Measurements from ENCODE around the gene SSX2IP. TPM values are rescaled to one million over a fixed set of nuclear protein-coding genes. Genes with fewer than 3 reads are reported as not detected.

SSX2IP gene
- total RNA-seq, 1 donor from 2014 or later: 5.4 TPM

DNA sequence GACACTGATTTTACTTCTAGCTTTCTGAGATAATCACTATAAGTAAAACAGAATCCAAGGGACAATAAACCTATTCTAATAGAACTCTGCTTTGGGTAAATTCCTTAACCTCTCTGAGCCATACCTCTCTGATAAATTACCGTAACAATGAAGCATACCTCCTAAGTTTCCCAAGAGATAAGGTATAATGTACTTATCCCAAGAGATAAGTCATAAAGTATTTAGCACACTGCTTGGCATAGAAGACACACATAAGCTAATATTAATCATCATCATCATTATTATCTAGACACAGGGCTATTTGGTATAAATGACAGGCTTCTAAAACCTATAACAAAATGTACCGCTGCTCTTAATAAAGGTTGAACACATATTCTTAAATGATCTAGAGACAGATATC is 16.2 kb downstream of the SSX2IP start:
- ATAC-seq (ENCODE audit: low read depth) (no peak), DNase-seq (no peak)
- ChIA-PET POLR2A (no interaction called here), CTCF (no interaction called here)
- no peak overlapping the region for H3K4me3 Mint-ChIP-seq
- H3K27ac Mint-ChIP-seq: no peak overlapping the region
- intact Hi-C loops (cut with micrococcal nuclease): no loop called here
- no peaks in the 10 kb centered on the region for H3K27me3 Mint-ChIP-seq
- TF ChIP-seq, protein P1, sequence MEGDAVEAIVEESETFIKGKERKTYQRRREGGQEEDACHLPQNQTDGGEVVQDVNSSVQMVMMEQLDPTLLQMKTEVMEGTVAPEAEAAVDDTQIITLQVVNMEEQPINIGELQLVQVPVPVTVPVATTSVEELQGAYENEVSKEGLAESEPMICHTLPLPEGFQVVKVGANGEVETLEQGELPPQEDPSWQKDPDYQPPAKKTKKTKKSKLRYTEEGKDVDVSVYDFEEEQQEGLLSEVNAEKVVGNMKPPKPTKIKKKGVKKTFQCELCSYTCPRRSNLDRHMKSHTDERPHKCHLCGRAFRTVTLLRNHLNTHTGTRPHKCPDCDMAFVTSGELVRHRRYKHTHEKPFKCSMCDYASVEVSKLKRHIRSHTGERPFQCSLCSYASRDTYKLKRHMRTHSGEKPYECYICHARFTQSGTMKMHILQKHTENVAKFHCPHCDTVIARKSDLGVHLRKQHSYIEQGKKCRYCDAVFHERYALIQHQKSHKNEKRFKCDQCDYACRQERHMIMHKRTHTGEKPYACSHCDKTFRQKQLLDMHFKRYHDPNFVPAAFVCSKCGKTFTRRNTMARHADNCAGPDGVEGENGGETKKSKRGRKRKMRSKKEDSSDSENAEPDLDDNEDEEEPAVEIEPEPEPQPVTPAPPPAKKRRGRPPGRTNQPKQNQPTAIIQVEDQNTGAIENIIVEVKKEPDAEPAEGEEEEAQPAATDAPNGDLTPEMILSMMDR (IDR thresholded peaks at IDR 0.05): no peak
- no peaks in the 10 kb centered on the region for H3K9me3 Mint-ChIP-seq
- H3K36me3 Mint-ChIP-seq (ENCODE audit: low read depth): peaks cover 2% of the 10 kb centered on the region
- H3K4me1 Mint-ChIP-seq: no peaks in the 10 kb centered on the region

DNA sequence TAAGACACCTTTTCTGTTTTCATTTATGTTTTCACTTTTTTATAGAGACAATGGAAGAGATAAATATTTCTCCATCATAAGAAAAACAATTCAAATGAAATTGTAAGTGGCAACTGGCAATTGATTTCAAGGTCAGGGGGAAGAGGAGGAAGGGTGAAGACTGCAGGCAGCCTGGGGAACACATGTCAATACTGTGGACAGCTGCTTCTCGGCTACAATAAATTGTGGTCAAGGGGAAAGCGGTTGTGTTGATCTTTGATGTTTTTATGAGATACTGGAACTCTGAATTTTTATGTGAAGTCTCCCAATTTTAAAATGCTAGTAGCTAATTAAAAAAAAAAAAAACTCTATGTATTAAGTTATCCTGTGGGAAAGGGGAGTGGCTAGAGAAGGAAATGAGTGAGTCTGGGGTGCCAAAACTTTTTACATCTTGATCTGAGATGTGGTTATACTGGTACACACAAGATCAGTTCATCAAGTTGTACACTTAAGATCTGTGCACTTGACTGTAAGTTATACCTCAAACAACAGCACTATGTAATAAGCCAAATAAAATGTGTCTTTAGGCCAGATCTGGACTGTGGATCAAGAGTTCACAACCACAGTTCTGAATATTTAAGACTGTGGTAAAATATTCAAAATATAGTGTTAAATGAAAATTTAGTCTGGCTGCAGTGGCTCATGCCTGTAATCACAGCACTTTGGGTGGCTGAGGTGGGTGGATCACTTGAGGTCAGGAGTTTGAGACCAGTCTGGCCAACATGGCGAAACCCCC is 18.0 kb downstream of the SSX2IP start:
- POLR2A ChIA-PET: interaction anchor here (0.6 kb wide), 1 partner anchor 12 kb away, joined by 5 read pairs; no protein-coding TSS in a partner anchor
- H3K27me3 Mint-ChIP-seq: no peaks in the 10 kb centered on the region
- no peaks in the 10 kb centered on the region for H3K9me3 Mint-ChIP-seq
- DNase-seq (no peak), ATAC-seq (ENCODE audit: low read depth) (no peak)
- peaks cover 2% of the 10 kb centered on the region for H3K36me3 Mint-ChIP-seq (ENCODE audit: low read depth)
- TF ChIP-seq, protein P1 (IDR thresholded peaks at IDR 0.05): no peak
- H3K4me1 Mint-ChIP-seq: no peaks in the 10 kb centered on the region
- CTCF ChIA-PET: no interaction called here
- intact Hi-C loops (cut with micrococcal nuclease): no loop called here
- H3K4me3 Mint-ChIP-seq: no peak overlapping the region
- H3K27ac Mint-ChIP-seq: no peak overlapping the region

DNA sequence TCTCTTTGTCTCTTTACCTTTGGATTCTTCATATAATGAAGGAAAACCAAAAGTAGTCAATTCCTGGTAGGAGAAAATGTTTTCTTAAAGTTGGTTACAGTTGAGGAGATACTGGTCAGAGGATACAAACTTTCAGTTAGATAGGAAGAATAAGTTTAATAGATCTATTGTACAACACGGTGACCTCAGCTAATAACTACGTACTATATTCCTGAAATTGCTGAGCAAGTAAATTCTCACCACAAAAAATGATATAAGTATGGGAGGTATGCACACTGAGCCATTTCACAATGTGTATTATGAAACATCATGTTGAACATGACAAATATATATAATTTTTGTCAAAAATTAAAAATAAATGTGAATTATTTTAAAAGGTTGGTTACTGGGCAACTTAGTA is 20.4 kb downstream of the SSX2IP start:
- DNase-seq (no peak), ATAC-seq (ENCODE audit: low read depth) (no peak)
- Mint-ChIP-seq H3K4me3 (no peak overlapping the region), H3K9me3 (no peaks in the 10 kb centered on the region), H3K36me3 (ENCODE audit: low read depth) (peaks cover 2% of the 10 kb centered on the region), H3K4me1 (no peaks in the 10 kb centered on the region), H3K27me3 (no peaks in the 10 kb centered on the region), H3K27ac (no peak overlapping the region)
- ChIA-PET CTCF (interaction anchor here (2.3 kb wide), 1 partner anchor 54 kb away, joined by 16 read pairs; no protein-coding TSS in a partner anchor), POLR2A (no interaction called here)
- TF ChIP-seq, protein P1 (IDR thresholded peaks at IDR 0.05): no peak
- intact Hi-C loops (cut with micrococcal nuclease): loop anchor here (2.0 kb wide), 1 partner anchor 55 kb away; no protein-coding TSS in a partner anchor

DNA sequence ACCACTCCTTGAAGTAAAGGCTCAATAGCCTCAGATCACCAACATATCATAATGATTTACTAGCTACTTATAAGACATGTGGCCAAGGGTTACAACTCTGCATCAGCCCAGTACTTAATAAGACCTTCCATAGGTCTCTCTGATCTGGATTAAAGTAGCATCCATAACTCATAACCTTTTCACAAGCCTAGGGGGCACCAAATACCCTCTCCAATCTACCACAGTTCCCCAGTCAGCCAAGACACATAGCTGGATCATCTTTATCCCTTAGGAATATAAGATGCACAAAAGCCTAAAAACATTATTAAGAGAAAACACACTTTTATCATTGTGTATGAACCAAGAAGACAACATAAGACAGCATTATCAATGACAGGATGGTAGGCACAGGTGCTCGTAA is 22.1 kb downstream of the SSX2IP start:
- Mint-ChIP-seq H3K36me3 (ENCODE audit: low read depth) (peaks cover 2% of the 10 kb centered on the region), H3K4me3 (no peak overlapping the region), H3K27me3 (no peaks in the 10 kb centered on the region), H3K27ac (no peak overlapping the region), H3K9me3 (no peaks in the 10 kb centered on the region), H3K4me1 (no peaks in the 10 kb centered on the region)
- no peak for ATAC-seq (ENCODE audit: low read depth)
- intact Hi-C loops (cut with micrococcal nuclease): loop anchor here (1.0 to 2.0 kb wide), 3 partner anchors 57 to 104 kb away; no protein-coding TSS in a partner anchor
- TF ChIP-seq, protein P1 (IDR thresholded peaks at IDR 0.05): no peak
- CTCF ChIA-PET: interaction anchor here (0.6 to 2.3 kb wide), 4 partner anchors 54 to 85 kb away, joined by 4 to 16 read pairs (median 6); no protein-coding TSS in a partner anchor
- POLR2A ChIA-PET: no interaction called here
- DNase-seq: no peak

DNA sequence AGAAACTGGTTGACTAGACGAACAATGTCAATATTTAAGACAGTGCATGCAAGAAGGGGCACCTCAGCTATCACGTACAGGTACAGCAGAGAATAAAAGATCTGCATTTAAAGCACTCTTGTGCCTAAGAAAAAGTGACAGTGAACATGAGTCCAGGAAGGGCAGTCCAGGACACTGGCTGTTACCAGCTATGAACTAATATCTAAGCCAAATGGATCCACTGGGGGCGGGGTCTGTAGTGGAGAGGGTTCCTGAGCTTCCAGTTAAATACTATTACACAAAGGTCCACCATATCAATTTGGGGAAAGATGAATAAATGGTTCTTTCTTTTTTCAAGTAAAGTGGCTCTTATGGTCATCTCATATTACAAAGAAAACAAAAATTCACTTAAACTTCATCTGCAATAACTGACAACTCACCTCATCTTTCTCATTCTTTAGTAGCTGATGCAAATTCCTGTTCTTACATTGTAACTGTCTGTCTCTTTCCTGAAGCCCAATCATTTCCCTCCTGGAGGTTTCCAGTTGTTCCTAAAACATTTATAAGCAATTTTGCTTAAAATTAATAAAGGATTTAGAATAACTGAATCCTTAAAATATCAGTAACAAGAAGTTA is 24.5 kb downstream of the SSX2IP start:
- Mint-ChIP-seq H3K4me3 (no peak overlapping the region), H3K9me3 (no peaks in the 10 kb centered on the region), H3K36me3 (ENCODE audit: low read depth) (peaks cover 2% of the 10 kb centered on the region), H3K27me3 (no peaks in the 10 kb centered on the region), H3K27ac (no peak overlapping the region), H3K4me1 (no peaks in the 10 kb centered on the region)
- ATAC-seq (ENCODE audit: low read depth) (no peak), DNase-seq (no peak)
- TF ChIP-seq, protein P1 (IDR thresholded peaks at IDR 0.05): no peak
- intact Hi-C loops (cut with micrococcal nuclease): no loop called here
- ChIA-PET CTCF (no interaction called here), POLR2A (no interaction called here)

Data from activated B cell treated with CpG ODN at 0.5 μM for 24 hours (primary cell).